Esophagus muscularis mucosa (tissue), 4 donors: Measurements from ENCODE around the gene FAM131B.
A peak's percentile ranks its signal among the peaks of the same experiment; 100 is the strongest.

ENCODE experiments used
- CTCF ChIP-seq, 3 experiments: fragments of 200-600 bp in 2 of 3; fragments of 450-650 bp in 1 of 3; sonication (generic) in 2 of 3; IDR thresholded peaks; one replicate each; pipeline ENCODE4 v1.5.1; 2017 to 2019; ENCODE audit warnings: antibody characterized with exemption in 3 of 3, mild to moderate bottlenecking in 2 of 3, moderate library complexity in 1 of 3
- EP300 ChIP-seq: sonication (generic); formaldehyde crosslinking; IDR thresholded peaks from one replicate; pipeline ENCODE4 v1.6.1; 2017; ENCODE audit warnings: antibody characterized with exemption
- POLR2A ChIP-seq: fragments of 450-650 bp; IDR thresholded peaks from one replicate; pipeline ENCODE4 v1.6.1; 2017; ENCODE audit warnings: antibody characterized with exemption, moderate library complexity, mild to moderate bottlenecking, low read depth

- TF ChIP-seq CTCF (IDR thresholded peaks at IDR 0.05) (peak; percentile 55 to 70 (median 60)), POLR2A (no peak), EP300 (no peak)
Observed at GRCh38 chr7:143305423-143306070, 57.0 kb downstream of the FAM131B start.
